Type B pancreatic cell (in vitro differentiated cells): ENCODE data around the gene DMKN. TPM values are rescaled to one million over a fixed set of nuclear protein-coding genes. Genes with fewer than 3 reads are reported as not detected.

Experiments
- DNase-seq: peaks from one replicate; pipeline ENCODE4 v3.0.0; 2021; ENCODE audit warnings: mixed read lengths; ENCODE audit not compliant: unreplicated experiment; ENCODE audit errors: extremely low spot score
- H3K27ac Mint-ChIP-seq: 2 replicates; pipeline ENCODE4 v1.8.0; 2021; ENCODE audit warnings: mild to moderate bottlenecking, mixed read lengths
- H3K27me3 Mint-ChIP-seq: 2 replicates; pipeline ENCODE4 v1.8.0; 2021; ENCODE audit warnings: mixed read lengths
- H3K36me3 Mint-ChIP-seq: 2 replicates; pipeline ENCODE4 v1.8.0; 2021; ENCODE audit warnings: mixed read lengths
- H3K4me1 Mint-ChIP-seq: one replicate; pipeline ENCODE4 v1.8.0; 2021; ENCODE audit warnings: mixed read lengths; ENCODE audit not compliant: unreplicated experiment
- H3K4me3 Mint-ChIP-seq: 2 replicates; pipeline ENCODE4 v1.8.0; 2021; ENCODE audit warnings: mild to moderate bottlenecking, mixed read lengths
- H3K9me3 Mint-ChIP-seq: 2 replicates; pipeline ENCODE4 v1.8.0; 2021; ENCODE audit warnings: mixed read lengths
- CTCF ChIP-seq: fragments of 200-600 bp; sonication (generic); conservative IDR thresholded peaks from 2 replicates; pipeline ENCODE4 v1.5.0; 2021; ENCODE audit warnings: antibody characterized with exemption, mild to moderate bottlenecking
- long read RNA-seq: library from polyadenylated mRNA; unstranded; transcript quantifications from one replicate; pipeline ENCODE4 v2.0.0, GENCODE V29; 2020
- total RNA-seq: library from RNA; stranded (reverse); gene quantifications from 2 replicates; pipeline ENCODE4 v1.2.1, GENCODE V29; 2021; ENCODE audit warnings: low replicate concordance

The DMKN gene
- total RNA-seq: 70.9 and 141 TPM in 2 replicates
- long read RNA-seq, partial matches to known transcripts: 10 of 107 reads
- long read RNA-seq, other reads (novel, unspliced or antisense): 80 of 107 reads

GRCh38 chr19:35513628-35514281, at the start of gene DMKN:
DMKN (minus strand) TSS chr19:35513649; CDS start chr19:35513475, 174 bp downstream.
- peaks cover 9% of the 10 kb centered on the region for H3K4me1 Mint-ChIP-seq
- peak within 1 kb of the TSS; percentile 34 for H3K4me3 Mint-ChIP-seq
- H3K36me3 Mint-ChIP-seq: no peaks in the 10 kb centered on the region
- no peaks in the 10 kb centered on the region for H3K9me3 Mint-ChIP-seq
- peaks cover 37% of the 10 kb centered on the region for H3K27me3 Mint-ChIP-seq
- H3K27ac Mint-ChIP-seq: peak within 1 kb of the TSS; percentile 74
- no peak for DNase-seq
- TF ChIP-seq CTCF: no peak

- Mint-ChIP-seq H3K27me3 (peaks cover 50% of the 10 kb centered on the region), H3K36me3 (no peaks in the 10 kb centered on the region), H3K9me3 (no peaks in the 10 kb centered on the region), H3K4me1 (no peaks in the 10 kb centered on the region), H3K27ac (no peak overlapping the region), H3K4me3 (no peak overlapping the region)
- no peak for TF ChIP-seq CTCF
- DNase-seq: no peak
These were observed 49.3 kb upstream of the DMKN start for GRCh38 chr19:35562776-35563175.

- H3K9me3 Mint-ChIP-seq: no peaks in the 10 kb centered on the region
- DNase-seq: no peak
- H3K4me3 Mint-ChIP-seq: no peak overlapping the region
- peaks cover under 1% of the 10 kb centered on the region for H3K4me1 Mint-ChIP-seq
- no peak for TF ChIP-seq CTCF
- no peaks in the 10 kb centered on the region for H3K36me3 Mint-ChIP-seq
- H3K27me3 Mint-ChIP-seq: peaks cover 52% of the 10 kb centered on the region
- H3K27ac Mint-ChIP-seq: no peak overlapping the region
These were observed 48.9 kb upstream of the DMKN start for GRCh38 chr19:35562336-35562735.

- Mint-ChIP-seq H3K4me1 (peaks cover 4% of the 10 kb centered on the region), H3K27ac (no peak overlapping the region), H3K4me3 (no peak overlapping the region), H3K27me3 (peaks cover 55% of the 10 kb centered on the region), H3K36me3 (no peaks in the 10 kb centered on the region), H3K9me3 (no peaks in the 10 kb centered on the region)
- no peak for TF ChIP-seq CTCF
- DNase-seq: no peak
These were observed 48.0 kb upstream of the DMKN start for GRCh38 chr19:35561436-35561835.

- peaks cover 59% of the 10 kb centered on the region for H3K27me3 Mint-ChIP-seq
- H3K36me3 Mint-ChIP-seq: no peaks in the 10 kb centered on the region
- no peak for DNase-seq
- no peak overlapping the region for H3K4me3 Mint-ChIP-seq
- peaks cover 4% of the 10 kb centered on the region for H3K4me1 Mint-ChIP-seq
- H3K9me3 Mint-ChIP-seq: no peaks in the 10 kb centered on the region
- no peak for TF ChIP-seq CTCF
- H3K27ac Mint-ChIP-seq: no peak overlapping the region
These were observed 47.2 kb upstream of the DMKN start for GRCh38 chr19:35560677-35561076.
